ENCODE results near the gene DERL2.
"Not testable (repeated sequence)": the region's sequence is repeated elsewhere in the genome, so short reads cannot be mapped to it uniquely, and the experiment has no call there.

DERL2 gene

GRCh38 chr17:5437721-5438317 is 48.2 kb downstream of the DERL2 start:
- DNase-seq (ENCODE audit: low read depth in 2 of 2) = no peak

GRCh38 chr17:5435781-5436315 is 50.1 kb downstream of the DERL2 start:
- not testable (repeated sequence) for DNase-seq (ENCODE audit: low read depth in 2 of 2)

DNA sequence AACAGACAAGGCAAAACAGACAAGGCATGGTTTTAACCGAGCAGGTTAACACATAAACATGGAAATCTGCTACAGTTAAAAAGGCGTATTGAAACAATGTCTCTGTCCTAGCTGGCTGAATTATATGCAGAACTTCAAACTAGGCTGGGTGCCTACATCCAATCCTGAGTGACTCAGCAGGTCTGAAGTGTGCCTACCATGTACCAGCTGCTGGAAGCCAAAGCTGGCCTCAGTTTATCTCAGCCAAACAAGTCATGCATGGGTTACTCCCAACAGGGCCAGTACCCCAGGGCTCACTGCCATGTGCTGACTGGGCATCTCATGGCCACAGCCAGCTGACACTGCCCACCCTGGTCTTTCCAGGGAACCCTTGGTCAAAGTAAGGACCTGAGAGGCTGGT is 51.0 kb downstream of the DERL2 start:
- DNase-seq (ENCODE audit: low read depth in 2 of 2) = no peak

- DNase-seq (ENCODE audit: low read depth in 2 of 2) = no peak
Observed at GRCh38 chr17:5431949-5432556, 53.9 kb downstream of the DERL2 start.

DNA sequence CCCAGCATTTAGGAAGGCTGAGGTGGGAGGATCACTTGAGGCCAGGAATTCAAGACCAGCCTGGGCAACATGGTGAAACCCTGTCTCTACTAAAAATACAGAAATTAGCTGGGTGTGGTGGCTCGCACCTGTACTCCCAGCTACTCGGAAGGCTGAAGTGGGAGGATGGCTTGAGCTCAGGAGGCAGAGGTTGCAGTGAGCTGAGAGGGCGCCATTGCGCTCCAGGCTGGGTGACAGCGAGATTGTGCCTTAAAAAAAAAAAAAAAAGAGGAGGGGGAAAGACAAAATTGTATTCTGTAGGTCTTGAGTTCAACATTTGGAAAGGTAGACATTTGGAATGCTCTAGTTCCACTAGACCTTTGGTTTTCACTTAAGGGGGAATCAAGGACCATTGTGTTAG is 54.7 kb downstream of the DERL2 start:
- DNase-seq (ENCODE audit: low read depth in 2 of 2) = not testable (repeated sequence)

- DNase-seq (ENCODE audit: low read depth in 2 of 2) = no peak
Observed at GRCh38 chr17:5430413-5430999, 55.5 kb downstream of the DERL2 start.

DNA sequence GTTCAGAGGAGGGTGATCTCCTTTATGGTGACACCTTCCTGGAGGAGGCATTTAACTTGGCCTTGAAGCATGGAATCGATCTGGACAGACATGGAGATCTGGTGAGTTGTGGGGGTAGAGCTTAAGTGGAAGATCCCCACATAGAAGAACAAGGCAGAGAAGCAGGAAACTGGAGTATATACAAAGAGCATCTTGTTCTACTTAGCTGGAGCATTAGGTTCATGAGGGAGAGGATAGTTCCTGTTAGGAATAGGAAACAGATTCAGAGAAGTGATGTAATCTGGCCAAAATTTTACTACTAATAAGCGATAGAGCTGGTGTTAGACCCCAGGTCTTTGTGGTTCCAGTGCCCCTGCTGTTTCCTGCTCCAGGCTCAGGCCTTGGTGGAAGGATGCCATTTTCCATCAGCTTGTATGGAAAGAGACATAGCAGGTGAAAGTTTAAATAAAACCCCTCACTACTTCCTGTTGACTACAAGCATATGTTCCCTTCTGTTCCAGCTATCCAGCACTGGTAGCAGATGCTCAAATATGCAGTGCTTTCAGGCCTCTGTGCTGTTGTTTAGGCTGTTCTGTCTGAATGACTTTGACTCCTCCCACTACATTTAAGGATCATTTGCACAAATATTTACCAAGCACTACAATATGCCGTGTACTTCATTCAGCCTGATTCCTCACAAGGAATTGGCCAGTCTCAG is 56.6 kb downstream of the DERL2 start:
- DNase-seq (ENCODE audit: low read depth in 2 of 2) = no peak

DNA sequence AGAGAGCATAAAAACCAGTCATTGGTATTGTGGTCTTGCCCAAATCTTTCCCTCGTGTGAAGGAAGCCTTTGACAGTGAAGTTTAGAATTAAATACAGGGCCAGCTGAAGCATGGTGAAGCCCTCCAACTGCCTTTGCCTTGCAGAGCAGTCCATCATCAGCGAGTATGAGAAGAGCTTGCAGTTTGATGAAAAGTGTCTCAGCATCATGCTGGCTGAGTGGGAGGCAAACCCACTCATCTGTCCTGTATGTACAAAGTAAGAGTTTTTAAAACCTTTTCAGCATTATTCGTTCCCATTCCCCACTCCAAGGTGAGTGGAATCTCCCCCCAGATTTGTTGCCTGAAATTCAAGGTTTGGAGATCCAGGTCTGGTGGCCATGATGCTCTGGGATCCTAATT is 60.2 kb downstream of the DERL2 start:
- DNase-seq (ENCODE audit: low read depth in 2 of 2) = no peak

DNA sequence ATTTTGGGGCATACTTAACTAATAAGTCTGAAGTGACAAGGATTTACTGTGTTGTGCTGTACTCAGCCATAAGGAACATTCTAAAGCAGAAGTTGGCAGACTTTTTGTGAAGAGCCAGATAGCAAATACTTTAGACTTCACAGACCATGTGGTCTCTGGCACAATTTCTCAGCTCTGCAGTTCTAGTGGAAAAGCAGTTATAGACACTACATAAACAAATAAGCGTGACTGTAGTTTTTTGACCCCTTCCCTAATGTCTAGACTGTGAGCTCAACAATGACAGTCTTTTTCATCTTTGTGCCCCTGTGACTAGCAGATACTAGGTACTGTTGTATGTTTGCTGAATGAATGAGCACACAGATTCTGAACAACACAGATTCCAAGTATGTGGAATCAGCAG is 61.1 kb downstream of the DERL2 start:
- no peak for DNase-seq (ENCODE audit: low read depth in 2 of 2)

GRCh38 chr17:5422505-5422904 is 63.5 kb downstream of the DERL2 start:
- DNase-seq (ENCODE audit: low read depth in 2 of 2) = no peak

Measured in stimulated activated CD4-positive, alpha-beta T cell treated with anti-CD3 and anti-CD28 coated beads, Interleukin-1b, Interleukin-23, amount 100 ng/mL, for 4 hours (primary cell).